DOHH2 (cell line): ENCODE results near the gene UBE2Z.
A peak's percentile ranks its signal among the peaks of the same experiment; 100 is the strongest.

ENCODE experiments used
- H3F3A ChIP-seq: fragments of 200-600 bp; sonication (generic), shearing (Covaris generic); 2 replicates; pipeline ENCODE4 v1.6.0; 2016; ENCODE audit warnings: antibody characterized with exemption, mild to moderate bottlenecking; ENCODE audit not compliant: control insufficient read depth, insufficient read depth
- H3K27ac ChIP-seq: fragments of 200-600 bp; sonication (generic); 2 replicates; pipeline ENCODE4 v1.5.1; 2014; ENCODE audit warnings: low read depth, mild to moderate bottlenecking, low read length, moderate library complexity
- H3K27me3 ChIP-seq: fragments of 200-600 bp; sonication (generic); 2 replicates; pipeline ENCODE4 v1.6.1; 2014; ENCODE audit warnings: mild to moderate bottlenecking, low read length, mixed read lengths; ENCODE audit not compliant: control insufficient read depth
- H3K36me3 ChIP-seq: fragments of 200-600 bp; sonication (generic); 2 replicates; pipeline ENCODE4 v1.6.1; 2014; ENCODE audit warnings: mild to moderate bottlenecking, low read length, moderate library complexity, mixed read lengths; ENCODE audit not compliant: control insufficient read depth
- H3K4me1 ChIP-seq: fragments of 200-600 bp; sonication (generic); 2 replicates; pipeline ENCODE4 v1.6.1; 2014; ENCODE audit warnings: mild to moderate bottlenecking, low read length, mixed read lengths; ENCODE audit not compliant: control insufficient read depth
- H3K4me2 ChIP-seq: fragments of 200-600 bp; sonication (generic); 2 replicates; pipeline ENCODE4 v1.6.0; 2014; ENCODE audit warnings: mild to moderate bottlenecking, low read length, moderate library complexity
- H3K4me3 ChIP-seq: fragments of 200-600 bp; sonication (generic); 2 replicates; pipeline ENCODE4 v1.5.1; 2014; ENCODE audit warnings: mild to moderate bottlenecking, low read length, mixed read lengths
- H3K79me2 ChIP-seq: fragments of 200-600 bp; sonication (generic); 2 replicates; pipeline ENCODE4 v1.6.1; 2014; ENCODE audit warnings: mild to moderate bottlenecking, low read length, mixed read lengths; ENCODE audit not compliant: control insufficient read depth
- H3K9me2 ChIP-seq: fragments of 200-600 bp; sonication (generic); replicated peaks from 2 replicates; pipeline ENCODE4 v1.6.1; 2014; ENCODE audit warnings: mild to moderate bottlenecking, low read length, mixed read lengths; ENCODE audit not compliant: control insufficient read depth
- H3K9me3 ChIP-seq: fragments of 200-600 bp; sonication (generic); 2 replicates; pipeline ENCODE4 v1.6.1; 2014; ENCODE audit warnings: antibody characterized with exemption, low read length, mixed read lengths; ENCODE audit not compliant: control insufficient read depth, insufficient read depth
- H4K20me1 ChIP-seq: fragments of 200-600 bp; sonication (generic); 2 replicates; pipeline ENCODE4 v1.6.0; 2014; ENCODE audit warnings: low read depth, mild to moderate bottlenecking, antibody characterized with exemption, low read length, moderate library complexity; ENCODE audit not compliant: control insufficient read depth, insufficient read depth
- CTCF ChIP-seq: fragments of 200-600 bp; sonication (generic); IDR thresholded peaks from one replicate; pipeline ENCODE4 v1.5.1; 2014; ENCODE audit warnings: antibody characterized with exemption, mild to moderate bottlenecking, low read depth, low read length; ENCODE audit not compliant: poor library complexity, severe bottlenecking
- EZH2phosphoT487 ChIP-seq: fragments of 200-600 bp; sonication (generic); IDR thresholded peaks from 2 replicates; pipeline ENCODE4 v1.6.1; 2017; ENCODE audit warnings: borderline replicate concordance, mild to moderate bottlenecking, antibody characterized with exemption, low read length, moderate library complexity, mixed read lengths

The UBE2Z gene

GRCh38 chr17:48905987-48906515 is 2.2 kb upstream of the UBE2Z start:
- Histone ChIP-seq H3K27me3 (no peaks in the 10 kb centered on the region), H3K4me3 (no peak overlapping the region), H3K4me1 (peaks cover 22% of the 10 kb centered on the region), H3K27ac (no peak overlapping the region), H3K4me2 (no peak overlapping the region), H3K79me2 (peaks cover 43% of the 10 kb centered on the region), H3K36me3 (peaks cover 20% of the 10 kb centered on the region), H3K9me2 (no peaks in the 10 kb centered on the region), H3F3A (peaks cover 4% of the 10 kb centered on the region; the same call in 1 of the 2 replicates), H4K20me1 (peaks cover 20% of the 10 kb centered on the region), H3K9me3 (no peaks in the 10 kb centered on the region)
- TF ChIP-seq EZH2phosphoT487 (no peak), CTCF (no peak)

GRCh38 chr17:48907713-48908046 is 527 bp upstream of the UBE2Z start:
- Histone ChIP-seq H3K9me2 (no peaks in the 10 kb centered on the region), H3F3A (no peaks in the 10 kb centered on the region), H4K20me1 (peaks cover 31% of the 10 kb centered on the region), H3K4me1 (peaks cover 26% of the 10 kb centered on the region), H3K4me2 (peak overlapping the region; percentile 75), H3K27me3 (no peaks in the 10 kb centered on the region), H3K9me3 (no peaks in the 10 kb centered on the region), H3K27ac (peak overlapping the region; percentile 77), H3K36me3 (peaks cover 36% of the 10 kb centered on the region), H3K4me3 (peak overlapping the region; percentile 89), H3K79me2 (peaks cover 59% of the 10 kb centered on the region)
- TF ChIP-seq CTCF (no peak), EZH2phosphoT487 (no peak)

GRCh38 chr17:48908853-48909394 is 717 bp downstream of the UBE2Z start:
- Histone ChIP-seq H3K9me3 (no peaks in the 10 kb centered on the region), H3K79me2 (peaks cover 72% of the 10 kb centered on the region), H3K9me2 (no peaks in the 10 kb centered on the region), H3K4me2 (peak overlapping the region; percentile 75), H3K27ac (peak overlapping the region; percentile 77), H3K4me1 (peaks cover 28% of the 10 kb centered on the region), H3F3A (no peaks in the 10 kb centered on the region), H3K27me3 (no peaks in the 10 kb centered on the region), H3K4me3 (peak overlapping the region; percentile 89), H3K36me3 (peaks cover 49% of the 10 kb centered on the region), H4K20me1 (peaks cover 31% of the 10 kb centered on the region)
- TF ChIP-seq EZH2phosphoT487 = no peak
- no peak for TF ChIP-seq CTCF

DNA sequence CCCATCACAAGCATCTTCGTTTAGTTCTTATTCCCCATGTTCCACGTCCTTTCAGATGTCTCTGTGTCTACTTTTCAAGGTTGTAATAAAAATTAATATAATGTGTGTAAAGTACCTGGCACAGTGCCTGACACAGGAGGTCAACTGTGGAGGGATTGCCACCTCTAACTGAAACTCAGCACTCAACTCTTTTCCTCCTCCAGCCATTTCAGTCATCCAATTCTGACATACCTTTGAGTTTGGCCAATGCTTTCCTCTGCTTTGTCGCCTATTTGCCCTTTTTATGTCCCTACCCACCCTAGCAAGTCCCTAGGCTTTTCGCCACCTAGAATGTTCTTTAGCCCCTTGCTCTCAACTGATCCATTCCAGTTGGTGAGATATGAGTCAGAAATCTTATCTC is 1.6 kb downstream of the UBE2Z start:
- H3K27ac ChIP-seq = peak overlapping the region; percentile 77; the same call in 1 of the 2 replicates
- peaks cover 28% of the 10 kb centered on the region for H3K4me1 ChIP-seq
- peak overlapping the region; percentile 89 for H3K4me3 ChIP-seq
- H3K9me2 ChIP-seq = no peaks in the 10 kb centered on the region
- TF ChIP-seq EZH2phosphoT487 (no peak), CTCF (no peak)
- peaks cover 80% of the 10 kb centered on the region for H3K79me2 ChIP-seq
- no peaks in the 10 kb centered on the region for H3K27me3 ChIP-seq
- H3K4me2 ChIP-seq = peak overlapping the region; percentile 75
- peaks cover 31% of the 10 kb centered on the region for H4K20me1 ChIP-seq
- H3K36me3 ChIP-seq = peaks cover 55% of the 10 kb centered on the region
- H3K9me3 ChIP-seq = no peaks in the 10 kb centered on the region
- H3F3A ChIP-seq = no peaks in the 10 kb centered on the region
